ENCODE results near the gene TNFRSF1B.

The TNFRSF1B gene

GRCh38 chr1:12179676-12180075, 12.9 kb downstream of the TNFRSF1B start:
- H3K4me3 ChIP-seq (ENCODE audit: low read depth, low read length) = no peak overlapping the region
- in situ Hi-C loops (cut with HindIII; ENCODE audit: low sequenced_read_pairs) = no loop called here
- DNase-seq (ENCODE audit: low read depth) = no peak
- TF ChIP-seq CTCF (IDR thresholded peaks at IDR 0.05; ENCODE audit: low read depth, low read length, missing control alignments) = no peak

- H3K4me3 ChIP-seq (ENCODE audit: low read depth, low read length) = no peak overlapping the region
- in situ Hi-C loops (cut with HindIII; ENCODE audit: low sequenced_read_pairs) = no loop called here
- no peak for DNase-seq (ENCODE audit: low read depth)
- TF ChIP-seq CTCF (IDR thresholded peaks at IDR 0.05; ENCODE audit: low read depth, low read length, missing control alignments) = no peak
Observed at GRCh38 chr1:12180315-12180714, 13.5 kb downstream of the TNFRSF1B start.

GRCh38 chr1:12180903-12181302, 14.1 kb downstream of the TNFRSF1B start:
- H3K4me3 ChIP-seq (ENCODE audit: low read depth, low read length) = no peak overlapping the region
- no peak for TF ChIP-seq CTCF (IDR thresholded peaks at IDR 0.05; ENCODE audit: low read depth, low read length, missing control alignments)
- DNase-seq (ENCODE audit: low read depth) = no peak
- in situ Hi-C loops (cut with HindIII; ENCODE audit: low sequenced_read_pairs) = no loop called here

- H3K4me3 ChIP-seq (ENCODE audit: low read depth, low read length) = no peak overlapping the region
- TF ChIP-seq CTCF (IDR thresholded peaks at IDR 0.05; ENCODE audit: low read depth, low read length, missing control alignments) = no peak
- in situ Hi-C loops (cut with HindIII; ENCODE audit: low sequenced_read_pairs) = no loop called here
- no peak for DNase-seq (ENCODE audit: low read depth)
Observed at GRCh38 chr1:12181568-12181967, 14.8 kb downstream of the TNFRSF1B start.

GRCh38 chr1:12182410-12182984, 15.7 kb downstream of the TNFRSF1B start:
- in situ Hi-C loops (cut with HindIII; ENCODE audit: low sequenced_read_pairs) = no loop called here
- DNase-seq (ENCODE audit: low read depth) = no peak
- no peak overlapping the region for H3K4me3 ChIP-seq (ENCODE audit: low read depth, low read length)
- TF ChIP-seq CTCF (IDR thresholded peaks at IDR 0.05; ENCODE audit: low read depth, low read length, missing control alignments) = no peak

DNA sequence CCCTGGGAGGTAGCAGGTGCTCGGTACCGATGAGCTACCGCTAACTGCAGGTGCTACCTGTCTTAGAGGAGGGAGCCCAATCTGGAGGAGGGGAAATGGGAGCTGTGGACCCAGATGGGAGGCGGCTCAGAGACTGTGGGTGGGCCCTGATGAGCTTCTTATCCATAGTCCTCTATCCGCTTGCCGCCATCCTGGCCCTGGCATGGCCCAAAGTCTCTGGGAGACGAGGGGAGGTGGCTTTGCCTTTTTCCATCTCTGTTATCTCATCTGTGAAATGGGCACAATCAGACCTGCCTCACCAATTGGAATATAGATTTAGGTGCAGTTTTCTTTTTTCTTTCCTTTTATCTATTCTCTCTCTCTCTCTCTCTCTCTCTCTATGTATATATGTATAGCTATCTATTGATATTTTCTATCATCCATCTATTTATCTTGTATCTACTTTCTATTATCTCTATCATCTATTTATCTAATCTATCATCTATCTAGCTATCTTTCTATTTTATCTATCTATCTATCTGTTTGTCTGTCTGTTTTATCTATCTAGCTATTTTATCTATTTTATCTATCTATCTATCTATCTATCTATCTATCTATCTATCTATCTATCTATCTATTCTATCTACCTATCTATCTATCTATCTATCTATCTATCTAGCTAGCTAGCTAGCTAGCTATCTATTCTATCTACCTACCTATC, 16.5 kb downstream of the TNFRSF1B start:
- no peak overlapping the region for H3K4me3 ChIP-seq (ENCODE audit: low read depth, low read length)
- DNase-seq (ENCODE audit: low read depth) = no peak
- in situ Hi-C loops (cut with HindIII; ENCODE audit: low sequenced_read_pairs) = no loop called here
- no peak for TF ChIP-seq CTCF (IDR thresholded peaks at IDR 0.05; ENCODE audit: low read depth, low read length, missing control alignments)

All from astrocyte of the cerebellum (primary cell).